AG08396 (cell line): ENCODE data around the gene TNS3.

Source experiments
- DNase-seq: peaks from one replicate; pipeline ENCODE4 v3.0.0; 2012; ENCODE audit warnings: low spot score, mixed read lengths

TNS3 gene

DNA sequence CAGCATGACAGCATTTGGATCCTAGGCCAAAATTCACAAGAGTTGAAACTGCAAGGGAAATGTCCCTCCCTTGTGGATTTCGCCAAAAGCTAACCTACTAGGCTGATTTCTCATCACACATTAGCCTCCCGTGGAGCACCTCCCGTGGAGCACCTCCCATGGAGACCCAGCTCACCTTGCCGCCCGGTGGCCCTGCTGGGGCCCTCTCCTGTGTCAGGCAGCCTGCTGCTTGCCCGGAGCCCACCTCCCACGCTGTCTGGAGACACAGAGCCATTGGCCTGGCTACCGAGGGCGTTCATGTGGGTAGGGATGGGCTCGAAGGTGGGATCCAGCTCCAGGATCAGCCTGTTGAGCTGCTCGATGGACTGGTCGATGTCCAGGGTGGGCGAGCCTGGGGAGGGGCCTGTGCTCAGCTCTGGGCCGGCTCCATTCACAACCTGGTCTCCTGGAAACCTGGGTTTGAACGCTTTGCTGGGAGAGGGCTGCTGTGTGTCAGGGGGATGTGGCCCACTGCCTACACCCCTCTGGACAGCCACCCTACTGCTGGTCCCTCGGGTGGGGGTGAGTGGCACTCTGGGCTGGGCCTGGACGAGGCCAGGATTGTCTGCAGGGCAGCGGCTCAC lies 213.6 kb downstream of the TNS3 start:
- DNase-seq = no peak

DNA sequence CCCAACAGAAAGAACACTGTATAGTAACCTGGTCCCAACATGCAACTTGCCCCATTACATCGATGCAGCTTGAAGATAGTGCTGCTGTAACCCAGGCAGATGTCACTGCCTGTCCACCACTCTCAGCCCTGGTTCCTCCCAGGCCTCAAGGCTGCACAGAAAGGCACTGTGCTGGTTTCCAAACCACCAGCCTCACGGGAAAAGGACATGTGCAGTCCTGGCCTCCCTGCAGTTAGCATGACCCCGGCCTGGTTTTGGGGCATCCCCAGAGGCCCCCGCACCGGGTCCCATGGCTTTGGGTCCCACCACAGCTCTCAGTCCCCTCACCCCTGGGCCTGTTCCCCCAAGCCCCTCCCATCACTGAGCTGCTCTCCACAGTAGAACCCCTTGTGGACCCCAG lies 214.5 kb downstream of the TNS3 start:
- no peak for DNase-seq

DNA sequence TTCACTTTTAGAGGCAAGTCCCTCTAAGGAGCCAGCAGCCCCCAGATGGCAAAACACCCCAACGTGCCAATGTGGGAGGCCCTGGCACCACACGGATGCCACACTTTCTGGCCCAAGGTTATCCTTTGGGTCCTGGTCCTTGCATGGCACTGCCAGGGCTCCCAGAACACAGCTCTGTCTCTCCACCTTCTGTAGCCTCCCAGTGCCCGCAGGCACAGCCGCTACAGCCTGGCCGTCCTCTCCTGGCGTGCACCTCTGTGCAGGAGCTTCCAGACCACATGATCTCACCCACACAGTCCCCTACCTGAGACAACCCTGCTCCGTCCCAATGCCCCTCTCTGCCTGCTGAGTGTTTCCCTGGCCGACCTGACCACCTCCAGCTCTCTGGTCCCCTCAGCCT lies 215.0 kb downstream of the TNS3 start:
- DNase-seq = no peak

DNA sequence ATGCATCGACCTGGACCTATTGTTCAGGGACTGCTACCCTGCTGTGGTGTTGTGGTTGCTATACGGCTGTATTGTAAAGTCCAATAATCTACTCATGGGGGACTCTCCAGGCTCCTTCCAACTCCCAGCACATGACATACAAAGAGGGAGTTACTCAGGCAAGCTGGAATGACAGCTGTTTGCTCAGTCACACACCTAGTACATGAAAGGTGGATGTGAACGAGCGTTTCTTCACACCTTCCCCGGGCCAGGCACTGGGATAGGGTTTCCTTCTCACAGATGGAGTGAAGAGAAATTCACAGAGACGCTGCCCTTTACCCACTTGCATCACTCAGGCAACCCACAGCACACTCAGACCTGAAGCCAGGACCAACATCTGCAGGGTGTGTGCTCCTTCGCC lies 215.7 kb downstream of the TNS3 start:
- no peak for DNase-seq

DNA sequence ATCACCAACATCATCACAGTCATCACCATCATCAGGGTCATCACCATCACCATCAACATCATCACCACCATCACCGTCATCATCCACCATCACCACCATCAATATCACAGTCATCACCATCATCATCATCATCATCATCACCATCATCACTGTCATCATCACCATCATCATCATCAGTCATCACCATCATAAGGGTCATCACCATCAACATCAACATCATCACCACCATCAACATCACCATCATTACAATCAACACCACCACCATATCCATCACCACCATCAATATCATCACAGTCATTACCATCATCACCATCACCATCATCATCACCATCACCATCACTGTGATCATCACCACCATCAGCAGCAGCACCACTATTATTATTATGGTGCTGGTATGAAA lies 218.9 kb downstream of the TNS3 start:
- DNase-seq = no peak

DNA sequence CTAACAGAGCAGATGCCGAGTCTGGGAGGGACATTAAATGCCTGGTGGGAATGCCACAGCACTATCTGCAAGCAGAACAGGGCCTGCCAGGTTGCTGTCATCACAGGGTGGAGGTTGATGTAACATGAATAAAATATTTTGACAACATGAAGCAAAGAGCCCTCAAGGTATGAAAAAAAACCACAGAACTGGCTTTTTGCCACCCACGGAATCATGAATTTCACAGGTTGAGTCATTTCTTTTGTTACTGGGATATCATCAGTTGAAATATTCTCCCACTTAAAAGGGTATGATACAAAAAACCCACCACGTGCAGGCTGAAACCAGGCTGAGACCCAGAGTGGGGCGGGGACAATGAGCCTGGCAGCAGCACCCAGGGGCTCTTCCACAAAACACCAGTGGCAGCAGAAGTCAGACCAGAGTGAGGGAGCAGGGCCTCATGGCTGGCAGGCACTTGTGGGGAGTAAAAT lies 220.1 kb downstream of the TNS3 start:
- peak; percentile 62 for DNase-seq

DNA sequence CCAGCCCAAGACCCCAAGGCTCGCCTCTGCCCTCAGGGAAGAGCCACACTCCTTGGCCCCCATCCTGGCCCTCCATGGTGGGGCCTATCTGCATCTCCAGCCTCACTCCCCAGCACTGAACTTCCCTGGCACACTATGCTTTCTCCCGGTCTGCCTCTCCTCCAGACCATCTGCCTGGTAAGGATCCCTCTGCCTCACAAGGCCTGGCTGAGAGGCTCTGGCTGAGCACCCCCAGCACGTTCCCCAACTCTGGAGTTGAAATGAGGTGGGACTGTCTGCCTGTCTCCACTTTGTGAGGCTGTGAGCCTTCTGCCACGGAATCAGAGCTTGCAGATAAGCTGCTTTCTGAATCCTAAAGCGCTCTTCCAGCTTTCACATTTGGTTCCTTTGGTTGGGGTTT lies 220.7 kb downstream of the TNS3 start:
- DNase-seq = no peak

DNA sequence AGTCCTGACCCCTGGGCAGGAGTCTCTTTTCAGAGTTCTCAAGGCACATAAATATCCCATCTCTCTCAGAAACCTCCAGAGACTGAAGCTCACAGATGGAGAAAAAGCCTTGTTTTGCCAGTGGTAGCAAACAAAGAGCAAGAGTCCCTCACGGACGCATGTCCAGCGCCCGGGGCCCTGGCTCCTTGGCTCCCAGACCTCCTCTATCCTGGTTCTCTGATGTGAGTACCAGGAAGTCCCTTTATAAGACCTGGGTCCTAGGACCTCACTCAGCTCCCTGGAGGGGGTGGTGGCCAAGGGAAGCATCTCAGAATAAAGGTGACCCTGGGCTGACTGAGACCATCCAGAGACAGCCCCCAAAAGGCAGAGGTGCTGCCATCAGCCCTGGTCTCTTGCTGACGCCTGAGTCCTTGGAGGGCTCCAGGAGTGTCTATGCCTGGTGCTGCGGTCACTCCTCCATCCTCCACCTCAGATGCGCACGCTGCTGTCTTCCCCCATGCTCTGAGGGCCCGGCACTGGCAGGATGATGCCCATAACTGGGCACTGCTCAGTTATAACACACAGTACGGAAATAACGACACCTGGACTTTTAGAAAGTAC lies 221.5 kb downstream of the TNS3 start:
- DNase-seq = no peak

DNA sequence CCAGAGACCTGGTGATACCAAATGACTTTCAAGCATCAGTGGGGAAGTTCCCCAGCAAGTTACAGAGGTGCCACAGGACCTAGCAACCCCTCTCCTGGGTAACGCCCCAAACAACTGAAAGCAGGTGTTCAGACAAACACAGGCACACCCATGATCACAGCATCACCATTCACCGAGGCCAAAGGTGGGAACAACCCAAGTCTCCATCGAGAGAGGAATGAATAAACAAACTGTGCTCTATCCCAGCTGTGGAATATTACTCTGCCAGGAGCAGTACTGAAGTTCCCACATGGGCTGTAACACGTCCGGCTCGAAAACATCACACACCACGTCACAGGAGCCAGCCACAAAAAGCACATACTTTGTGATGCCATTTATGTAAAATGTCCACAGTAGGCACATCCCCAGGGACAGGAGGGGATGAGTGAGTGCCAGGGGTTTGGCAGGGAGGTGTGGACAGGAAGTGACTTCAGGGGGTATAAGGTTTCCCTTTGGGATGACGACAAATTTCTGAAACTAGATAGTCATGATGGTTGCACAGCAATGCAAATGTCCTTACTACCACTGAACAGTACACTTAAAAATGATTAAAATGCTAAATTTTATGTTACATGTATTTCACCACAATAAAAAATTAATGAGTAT lies 222.8 kb downstream of the TNS3 start:
- no peak for DNase-seq

DNA sequence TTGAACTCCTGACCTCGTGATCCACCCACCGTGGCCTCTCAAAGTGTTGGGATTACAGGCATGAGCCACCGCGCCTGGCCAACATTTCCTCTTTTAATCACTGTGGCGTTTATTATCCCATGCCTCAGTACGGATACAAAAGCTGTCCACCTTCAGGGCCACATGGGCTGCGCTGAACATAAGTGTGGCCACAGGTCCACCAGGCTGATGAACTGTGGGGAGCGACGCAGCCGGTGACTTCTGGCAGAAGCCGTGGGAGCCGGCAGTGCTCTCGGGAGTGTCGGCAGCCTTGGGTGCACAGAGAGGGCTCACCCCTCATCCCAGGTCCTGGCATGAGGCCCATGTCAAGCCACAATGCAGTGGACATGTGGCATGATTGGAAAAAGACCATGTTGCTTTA lies 223.6 kb downstream of the TNS3 start:
- DNase-seq = no peak

DNA sequence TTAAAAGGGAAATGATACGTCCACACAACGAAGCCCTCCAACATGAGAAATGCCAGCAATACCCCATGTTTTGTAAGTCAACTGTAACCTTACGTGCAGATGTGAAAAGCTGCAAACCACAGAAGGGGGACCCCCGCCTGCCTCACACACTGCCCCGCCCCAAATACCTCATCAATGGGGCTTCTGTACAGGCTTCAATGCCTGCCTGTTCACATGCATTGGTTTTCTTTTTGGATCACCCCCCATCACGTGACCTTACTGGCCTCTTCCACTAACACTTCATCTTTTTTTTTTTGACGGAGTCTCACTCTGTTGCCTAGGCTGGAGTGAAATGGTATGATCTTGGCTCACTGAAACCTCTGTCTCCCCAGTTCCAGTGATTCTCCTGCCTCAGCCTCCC lies 224.0 kb downstream of the TNS3 start:
- DNase-seq = no peak

DNA sequence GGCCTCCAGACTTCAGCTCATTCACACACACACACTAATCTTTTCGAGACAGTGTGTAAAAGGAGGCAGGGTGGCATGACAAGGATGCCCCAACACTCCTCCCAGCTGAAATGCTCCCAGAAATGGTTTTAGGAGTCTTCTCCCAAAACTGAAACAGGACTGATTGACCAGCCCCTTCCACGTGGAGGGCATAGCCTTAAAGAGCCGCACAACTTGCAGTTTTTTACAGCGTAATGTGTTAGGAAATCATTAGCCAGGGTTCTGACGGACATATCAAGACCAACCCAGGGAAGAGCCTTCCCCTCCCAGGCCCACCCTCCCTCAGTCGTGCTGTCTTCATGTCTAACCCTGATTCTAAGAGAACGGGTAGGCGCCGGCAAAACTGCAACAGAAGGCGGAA lies 224.6 kb downstream of the TNS3 start:
- no peak for DNase-seq

DNA sequence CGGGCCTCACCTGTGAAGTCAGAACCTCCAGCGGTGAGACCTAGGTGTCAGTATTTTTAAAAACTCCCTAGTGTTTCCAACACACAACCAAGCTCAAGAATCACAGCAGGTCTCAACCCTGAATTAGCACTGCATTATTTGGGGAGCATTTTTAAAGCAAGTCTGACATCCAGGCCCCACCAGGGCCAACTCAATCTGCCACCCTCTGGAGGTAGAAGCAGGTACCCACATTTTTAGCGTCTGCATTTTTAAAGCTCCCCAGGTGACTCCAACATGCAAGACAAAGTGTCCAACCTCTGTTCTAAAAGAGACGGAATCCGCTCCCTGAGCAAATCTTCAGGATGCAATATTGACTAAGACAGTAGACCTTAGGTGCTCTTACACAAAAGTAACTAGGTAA lies 225.7 kb downstream of the TNS3 start:
- DNase-seq = no peak

DNA sequence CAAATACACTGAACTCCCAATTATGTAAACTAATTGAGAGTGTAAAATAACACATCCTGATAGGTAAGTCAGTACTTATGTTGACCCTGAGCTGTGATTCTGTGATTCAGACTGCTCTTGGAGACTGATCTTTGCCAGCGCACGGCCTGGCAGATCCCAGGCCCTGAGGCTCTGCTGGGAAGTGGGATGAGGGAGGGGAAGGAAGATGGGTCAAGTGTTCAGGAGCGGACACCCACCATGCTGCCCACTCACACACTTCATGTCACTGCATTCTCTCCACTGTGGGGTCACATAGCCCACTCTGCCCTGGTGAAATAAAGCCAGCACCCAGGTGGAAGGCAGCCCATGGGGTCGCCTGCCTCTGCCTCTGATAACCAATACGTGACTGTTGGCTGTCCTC lies 226.2 kb downstream of the TNS3 start:
- DNase-seq = no peak

DNA sequence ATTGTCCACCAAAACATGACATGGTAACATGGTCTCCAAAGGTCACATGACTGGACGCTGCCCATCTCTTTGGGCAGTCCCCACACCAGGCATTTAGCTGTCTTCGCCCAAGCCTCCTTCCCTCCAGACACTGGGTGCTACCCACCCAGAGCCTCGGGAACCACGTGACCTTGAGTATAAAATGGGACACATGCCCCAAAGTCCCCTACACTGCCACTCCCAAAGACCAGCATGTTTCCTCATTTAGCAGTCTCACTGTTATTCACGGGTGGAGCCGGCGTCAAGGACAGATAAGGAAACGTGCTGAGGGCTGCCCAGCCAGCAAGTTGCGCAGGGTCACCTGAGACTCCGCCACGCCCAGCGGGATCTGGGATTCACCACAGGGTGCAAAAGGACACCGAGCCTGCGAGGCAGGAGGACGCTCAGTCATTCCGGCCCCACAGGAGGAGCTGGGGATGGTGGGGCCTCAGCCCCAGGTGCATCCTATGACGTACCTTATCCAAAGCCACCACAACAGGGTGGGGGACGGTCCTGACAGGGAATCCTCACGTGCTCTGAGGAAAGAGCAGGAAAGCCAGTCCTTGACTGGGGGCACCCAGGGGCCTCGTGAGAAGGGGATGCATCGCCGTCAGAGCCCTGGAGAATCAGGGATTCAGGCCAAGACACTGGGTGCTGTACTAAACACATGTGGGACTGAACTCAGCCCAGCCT lies 226.9 kb downstream of the TNS3 start:
- no peak for DNase-seq

DNA sequence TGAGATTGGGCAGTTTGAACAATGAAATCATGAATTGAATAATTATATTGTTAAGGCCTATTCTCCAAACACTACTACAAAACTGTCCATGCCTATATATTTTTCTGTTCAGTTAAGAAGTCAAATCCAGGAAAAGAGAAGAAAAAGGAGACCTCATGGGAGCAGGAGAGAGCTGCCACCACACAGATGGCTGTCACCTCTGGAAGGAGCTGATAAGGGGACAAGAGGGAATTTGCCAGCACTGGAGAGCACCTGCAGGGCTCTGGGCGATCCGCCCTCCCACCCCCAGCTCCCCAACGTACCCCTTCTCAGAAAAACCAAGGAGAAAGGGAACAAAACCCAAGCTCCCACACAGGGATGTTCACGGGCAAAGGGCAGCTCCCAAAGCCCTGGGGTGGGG lies 227.8 kb downstream of the TNS3 start:
- DNase-seq = no peak

DNA sequence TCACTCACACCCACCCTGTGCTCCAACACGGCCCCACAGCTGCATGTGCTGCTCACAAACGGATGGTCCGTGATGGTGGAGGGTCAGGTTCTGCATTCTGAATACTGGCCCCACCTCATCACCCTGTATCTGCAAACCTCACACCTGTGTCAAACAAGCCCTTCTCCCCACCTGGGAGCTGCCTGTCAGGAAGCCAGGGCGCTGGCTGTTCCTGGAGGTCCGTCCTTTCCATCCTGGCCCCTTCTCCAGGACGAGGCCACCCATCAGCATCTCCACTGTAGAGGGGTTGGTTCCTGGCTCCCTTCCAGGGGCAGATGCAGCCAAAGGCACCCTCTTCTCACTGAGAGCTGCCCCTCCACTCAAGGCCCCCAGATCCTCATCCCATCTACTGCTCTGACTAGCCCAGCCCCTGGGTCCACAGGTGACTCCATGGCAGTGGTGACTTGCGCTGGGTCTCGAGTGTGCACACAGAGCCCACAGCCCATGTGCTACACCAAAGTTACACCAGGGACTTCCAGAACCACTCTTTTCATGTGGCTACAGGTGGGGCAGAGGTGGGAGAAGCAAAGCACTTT lies 229.4 kb downstream of the TNS3 start:
- DNase-seq = no peak

DNA sequence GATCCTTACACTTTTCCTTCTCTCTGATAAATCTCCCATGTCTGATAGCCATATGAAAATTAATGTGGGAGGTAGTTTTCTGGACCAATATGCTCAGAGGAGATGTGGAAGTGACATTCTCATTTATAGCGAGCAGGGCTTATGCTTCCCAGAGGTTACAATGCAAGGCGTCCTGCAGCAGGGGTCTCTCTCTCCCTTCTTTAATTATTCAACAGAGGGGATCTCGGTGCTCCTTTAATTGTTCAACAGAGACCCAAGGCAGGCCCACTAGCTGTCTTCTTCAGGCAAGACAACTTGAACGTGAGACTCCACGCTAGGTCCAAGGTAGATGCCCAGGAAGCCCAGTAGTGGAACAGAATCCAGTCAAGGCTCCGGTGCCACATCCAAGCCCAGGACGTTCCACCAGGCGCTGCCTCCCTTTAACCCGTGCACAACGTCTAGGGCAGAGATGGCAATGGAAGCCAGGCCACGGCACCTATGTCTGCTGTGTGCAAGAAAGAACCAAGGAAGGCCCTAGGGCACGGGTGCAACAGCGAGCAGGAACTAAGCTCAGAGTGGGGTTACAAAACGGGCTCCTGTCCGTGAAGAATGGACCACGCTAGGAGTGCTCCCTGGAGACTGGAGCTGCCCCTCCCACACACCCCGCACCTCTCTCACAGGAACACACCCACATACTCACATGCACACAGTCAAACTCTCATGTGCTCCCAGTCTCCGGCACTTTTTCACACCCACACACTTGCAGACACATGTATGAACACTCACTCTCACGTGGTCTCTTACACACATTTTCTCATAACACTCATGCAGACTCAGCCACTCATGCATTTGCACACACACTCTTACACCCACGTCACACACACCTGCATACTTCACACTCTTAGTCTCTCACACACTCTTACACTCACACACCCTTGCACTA lies 230.4 kb downstream of the TNS3 start:
- no peak for DNase-seq

DNA sequence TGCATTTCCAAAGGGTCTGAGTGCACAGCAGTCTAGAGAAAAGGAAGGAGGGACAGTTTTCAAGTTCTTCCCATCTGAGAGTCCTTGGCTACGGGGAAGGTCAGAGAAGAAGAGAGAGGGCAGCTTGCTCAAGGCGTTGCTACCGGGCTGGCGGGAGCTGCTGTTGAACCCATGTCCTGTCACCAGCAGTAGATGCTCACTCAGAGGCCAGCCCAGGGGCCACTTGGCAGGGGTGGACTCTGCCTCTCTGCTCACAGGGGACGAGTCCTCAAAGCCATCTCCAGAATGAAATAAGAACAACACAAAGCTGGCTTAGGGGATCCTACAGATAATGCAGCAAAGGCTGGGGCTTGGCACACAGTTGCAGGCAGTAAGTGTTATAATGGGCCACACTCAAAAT lies 231.5 kb downstream of the TNS3 start:
- DNase-seq = no peak

DNA sequence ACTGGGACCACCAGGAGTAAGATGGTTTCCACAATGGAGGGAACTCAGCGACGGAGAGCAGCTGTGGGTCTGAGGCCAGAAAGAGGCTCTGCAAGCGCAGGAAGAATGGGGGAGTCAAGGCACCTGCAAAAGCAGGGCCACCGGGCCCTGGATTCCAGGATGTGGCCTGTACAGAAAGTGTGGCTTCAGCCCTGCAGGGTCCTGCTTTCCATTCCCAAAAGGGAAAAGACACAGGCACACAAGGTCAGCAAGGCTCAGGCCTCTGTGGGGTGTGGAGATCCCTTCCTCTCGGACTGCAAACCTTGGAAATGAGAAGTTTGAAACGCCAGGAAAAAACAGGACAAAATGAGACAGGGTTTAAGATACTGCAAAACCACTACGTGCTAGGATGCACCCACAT lies 232.5 kb downstream of the TNS3 start:
- no peak for DNase-seq

DNA sequence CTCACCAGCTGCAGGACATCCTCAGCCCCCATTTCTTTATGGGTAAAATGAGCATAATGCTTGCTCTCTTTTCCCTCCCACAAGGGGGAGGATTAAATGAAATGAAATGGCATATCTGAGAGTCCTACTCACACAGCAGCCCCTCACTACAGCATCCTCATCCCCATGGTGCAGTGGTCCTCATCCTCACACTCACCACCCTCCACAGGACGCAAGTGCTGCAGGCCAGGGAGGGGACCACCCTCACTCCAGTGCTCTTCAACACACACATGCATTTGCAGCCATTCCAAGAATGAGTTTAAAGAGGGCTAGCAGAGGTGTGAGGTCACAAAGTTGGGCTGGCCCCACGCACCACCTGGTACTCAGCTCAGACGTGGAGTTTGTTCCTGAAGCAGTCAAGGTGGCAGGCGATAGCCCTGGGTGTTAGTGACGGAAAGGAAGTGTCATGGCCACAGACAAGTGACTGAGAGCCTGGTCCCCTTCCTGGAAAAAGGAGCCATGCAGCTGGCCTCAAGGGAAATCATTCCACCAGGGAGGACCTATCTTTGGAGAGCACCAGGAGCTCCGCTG lies 234.0 kb downstream of the TNS3 start:
- no peak for DNase-seq
